Neural cell (in vitro differentiated cells): ENCODE results near the gene MANEA. TPM values are rescaled to one million over a fixed set of nuclear protein-coding genes. Genes with fewer than 3 reads are reported as not detected.
A peak's percentile ranks its signal among the peaks of the same experiment; 100 is the strongest.

Experiments used
- H2AFZ ChIP-seq: fragments of 200-600, 300-800 bp; sonication (generic), shearing (Covaris generic); 2 replicates; pipeline ENCODE4 v1.6.0; 2014; ENCODE audit warnings: low read depth, mild to moderate bottlenecking, antibody characterized with exemption, low read length, moderate library complexity
- H3F3A ChIP-seq: fragments of 200-600 bp; shearing (Covaris generic); 2 replicates; pipeline ENCODE4 v1.6.1; 2016; ENCODE audit warnings: mild to moderate bottlenecking, moderate library complexity, mixed read lengths, antibody characterized with exemption, low read length; ENCODE audit not compliant: insufficient read depth, poor library complexity, severe bottlenecking
- H3K27ac ChIP-seq: fragments of 200-600, 300-800 bp; sonication (generic), shearing (Covaris generic); 2 replicates; pipeline ENCODE4 v1.5.1; 2014; ENCODE audit warnings: mild to moderate bottlenecking, low read length, moderate library complexity
- H3K27me3 ChIP-seq: fragments of 300-800, 200-600 bp; sonication (generic), shearing (Covaris generic); 2 replicates; pipeline ENCODE4 v1.6.0; 2014; ENCODE audit warnings: mild to moderate bottlenecking, low read depth, low read length, moderate library complexity; ENCODE audit not compliant: insufficient read depth
- H3K36me3 ChIP-seq: fragments of 300-800, 200-600 bp; sonication (generic), shearing (Covaris generic); 2 replicates; pipeline ENCODE4 v1.5.1; 2014; ENCODE audit warnings: mild to moderate bottlenecking, antibody characterized with exemption, low read length, moderate library complexity; ENCODE audit not compliant: insufficient read depth
- H3K4me2 ChIP-seq: fragments of 300-800, 200-600 bp; sonication (generic), shearing (Covaris generic); 2 replicates; pipeline ENCODE4 v1.6.0; 2014; ENCODE audit warnings: mild to moderate bottlenecking, low read length
- H3K4me3 ChIP-seq: fragments of 300-800, 200-600 bp; sonication (generic), shearing (Covaris generic); 2 replicates; pipeline ENCODE4 v1.5.1; 2014; ENCODE audit warnings: mild to moderate bottlenecking, low read length, moderate library complexity
- H3K79me2 ChIP-seq: fragments of 200-600 bp; shearing (Covaris generic); replicated peaks from 2 replicates; pipeline ENCODE4 v1.6.0; 2014; ENCODE audit warnings: mild to moderate bottlenecking, low read length, moderate library complexity; ENCODE audit not compliant: insufficient read depth
- H3K9ac ChIP-seq: fragments of 300-800, 200-600 bp; sonication (generic), shearing (Covaris generic); 2 replicates; pipeline ENCODE4 v1.6.1; 2016; ENCODE audit warnings: mild to moderate bottlenecking, low read length, mixed read lengths
- H3K9me2 ChIP-seq: fragments of 200-600 bp; shearing (Covaris generic); 2 replicates; pipeline ENCODE4 v1.6.1; 2016; ENCODE audit warnings: mild to moderate bottlenecking, low read length, mixed read lengths; ENCODE audit not compliant: insufficient read depth
- H3K9me3 ChIP-seq: fragments of 200-600, 300-800 bp; sonication (generic), shearing (Covaris generic); 2 replicates; pipeline ENCODE4 v1.6.1; 2016; ENCODE audit warnings: mild to moderate bottlenecking, mixed run types, low read length, moderate library complexity, mixed read lengths
- H4K20me1 ChIP-seq: fragments of 200-600 bp; shearing (Covaris generic); 2 replicates; pipeline ENCODE4 v1.6.1; 2016; ENCODE audit warnings: mild to moderate bottlenecking, mixed run types; ENCODE audit not compliant: insufficient read depth
- CTCF ChIP-seq: fragments of 450-650 bp; IDR thresholded peaks from 2 replicates; pipeline ENCODE4 v1.5.1; 2014; ENCODE audit warnings: antibody characterized with exemption, mild to moderate bottlenecking, moderate library complexity; ENCODE audit not compliant: poor library complexity, severe bottlenecking
- EP300 ChIP-seq: fragments of 450-650 bp; conservative IDR thresholded peaks from 2 replicates; pipeline ENCODE4 v1.6.1; 2014; ENCODE audit warnings: antibody characterized with exemption, mild to moderate bottlenecking, moderate library complexity; ENCODE audit not compliant: poor library complexity, severe bottlenecking
- EZH2 ChIP-seq: fragments of 200-600, 300-800 bp; shearing (Covaris generic), sonication (generic); IDR thresholded peaks from 2 replicates; pipeline ENCODE4 v1.6.1; 2014; ENCODE audit warnings: antibody characterized with exemption, low read length, borderline replicate concordance, mild to moderate bottlenecking; ENCODE audit not compliant: insufficient read depth, poor library complexity, severe bottlenecking
- MXI1 ChIP-seq: fragments of 450-650 bp; conservative IDR thresholded peaks from 2 replicates; pipeline ENCODE4 v1.6.1; 2014; ENCODE audit warnings: antibody characterized with exemption, mild to moderate bottlenecking; ENCODE audit not compliant: poor library complexity, severe bottlenecking
- POLR2AphosphoS5 ChIP-seq: IDR thresholded peaks from 2 replicates; pipeline ENCODE4 v1.6.1; 2012
- RAD21 ChIP-seq: fragments of 450-650 bp; conservative IDR thresholded peaks from 2 replicates; pipeline ENCODE4 v1.6.1; 2014; ENCODE audit warnings: antibody characterized with exemption, mild to moderate bottlenecking, moderate library complexity
- REST ChIP-seq: IDR thresholded peaks from 2 replicates; pipeline ENCODE4 v1.6.1; 2012; ENCODE audit warnings: borderline replicate concordance
- SMC3 ChIP-seq: fragments of 450-650 bp; conservative IDR thresholded peaks from 2 replicates; pipeline ENCODE4 v1.6.1; 2014; ENCODE audit warnings: antibody characterized with exemption, mild to moderate bottlenecking, moderate library complexity; ENCODE audit not compliant: poor library complexity
- TAF1 ChIP-seq: IDR thresholded peaks from 2 replicates; pipeline ENCODE4 v1.6.1; 2012; ENCODE audit warnings: low read depth
- polyA plus RNA-seq: library from polyadenylated mRNA; depleted of rRNA; stranded (reverse); fragments of >200 nt; gene quantifications from 2 replicates; pipeline ENCODE4 v1.2.3, GENCODE V29; 2014

Gene MANEA
- polyA plus RNA-seq, 1 donor from 2014 or later = 7.9 TPM

GRCh38 chr6:95576998-95577303 is 384 bp upstream of the MANEA start:
- Histone ChIP-seq H3K36me3 (no peaks in the 10 kb centered on the region), H3K4me3 (peak overlapping the region; percentile 73), H3K4me2 (peak overlapping the region; percentile 97), H3K9ac (peak overlapping the region; percentile 80), H3K27ac (peak overlapping the region; percentile 88), H2AFZ (peak overlapping the region; percentile 61), H4K20me1 (no peaks in the 10 kb centered on the region), H3K79me2 (peaks cover 35% of the 10 kb centered on the region), H3K27me3 (no peaks in the 10 kb centered on the region), H3F3A (no peaks in the 10 kb centered on the region), H3K9me2 (no peaks in the 10 kb centered on the region), H3K9me3 (no peaks in the 10 kb centered on the region)
- TF ChIP-seq TAF1 (no peak), EP300 (no peak), RAD21 (no peak), POLR2AphosphoS5 (no peak), REST (no peak), EZH2 (no peak), CTCF (no peak), MXI1 (no peak), SMC3 (no peak)

DNA sequence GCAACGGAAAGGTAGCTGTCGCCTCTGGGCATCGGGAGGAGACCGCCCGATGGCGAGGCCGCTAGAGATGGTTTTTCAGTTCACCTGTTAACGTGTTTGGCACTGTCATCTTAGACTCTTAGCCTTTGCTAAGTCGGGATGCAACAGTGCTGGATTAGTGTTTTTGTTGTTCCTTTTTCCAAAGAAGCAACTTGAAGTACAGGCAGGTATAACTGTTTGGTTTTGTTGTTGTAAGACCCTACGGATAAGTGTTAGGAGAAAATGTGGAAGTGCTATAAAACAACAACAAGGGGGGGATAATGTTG is 723 bp downstream of the MANEA start:
- Histone ChIP-seq H3K79me2 (peaks cover 35% of the 10 kb centered on the region), H3K4me2 (peak overlapping the region; percentile 72)

More for the DNA sequence above, 723 bp downstream of the MANEA start:
- TF ChIP-seq CTCF (no peak), EZH2 (no peak), EP300 (no peak), SMC3 (no peak), TAF1 (no peak), RAD21 (no peak), POLR2AphosphoS5 (no peak), MXI1 (no peak), REST (no peak)
- no peaks in the 10 kb centered on the region for H3K9me3 ChIP-seq
- peak overlapping the region; percentile 80 for H3K9ac ChIP-seq
- no peaks in the 10 kb centered on the region for H3F3A ChIP-seq
- no peaks in the 10 kb centered on the region for H4K20me1 ChIP-seq
- H3K4me3 ChIP-seq = peak overlapping the region; percentile 73
- H2AFZ ChIP-seq = peak overlapping the region; percentile 61
- H3K9me2 ChIP-seq = no peaks in the 10 kb centered on the region
- no peaks in the 10 kb centered on the region for H3K36me3 ChIP-seq
- no peaks in the 10 kb centered on the region for H3K27me3 ChIP-seq
- peak overlapping the region; percentile 88 for H3K27ac ChIP-seq
